A673 (cell line): ENCODE data around the gene CHMP2A.

Experiments used
- EZH2 ChIP-seq: fragments of 200-600 bp; sonication (generic); IDR thresholded peaks from 2 replicates; pipeline ENCODE4 v1.6.1; 2017; ENCODE audit warnings: borderline replicate concordance, low read depth, mild to moderate bottlenecking, mixed read lengths, antibody characterized with exemption, low read length; ENCODE audit not compliant: poor library complexity, severe bottlenecking
- TF ChIP-seq, protein P1 (sequence below): fragments of 300-800, 200-600 bp; sonication (generic); conservative IDR thresholded peaks from 2 replicates; pipeline ENCODE4 v1.5.1; 2017; ENCODE audit warnings: low read depth, mild to moderate bottlenecking, antibody characterized with exemption, low read length, moderate library complexity, mixed read lengths

DNA sequence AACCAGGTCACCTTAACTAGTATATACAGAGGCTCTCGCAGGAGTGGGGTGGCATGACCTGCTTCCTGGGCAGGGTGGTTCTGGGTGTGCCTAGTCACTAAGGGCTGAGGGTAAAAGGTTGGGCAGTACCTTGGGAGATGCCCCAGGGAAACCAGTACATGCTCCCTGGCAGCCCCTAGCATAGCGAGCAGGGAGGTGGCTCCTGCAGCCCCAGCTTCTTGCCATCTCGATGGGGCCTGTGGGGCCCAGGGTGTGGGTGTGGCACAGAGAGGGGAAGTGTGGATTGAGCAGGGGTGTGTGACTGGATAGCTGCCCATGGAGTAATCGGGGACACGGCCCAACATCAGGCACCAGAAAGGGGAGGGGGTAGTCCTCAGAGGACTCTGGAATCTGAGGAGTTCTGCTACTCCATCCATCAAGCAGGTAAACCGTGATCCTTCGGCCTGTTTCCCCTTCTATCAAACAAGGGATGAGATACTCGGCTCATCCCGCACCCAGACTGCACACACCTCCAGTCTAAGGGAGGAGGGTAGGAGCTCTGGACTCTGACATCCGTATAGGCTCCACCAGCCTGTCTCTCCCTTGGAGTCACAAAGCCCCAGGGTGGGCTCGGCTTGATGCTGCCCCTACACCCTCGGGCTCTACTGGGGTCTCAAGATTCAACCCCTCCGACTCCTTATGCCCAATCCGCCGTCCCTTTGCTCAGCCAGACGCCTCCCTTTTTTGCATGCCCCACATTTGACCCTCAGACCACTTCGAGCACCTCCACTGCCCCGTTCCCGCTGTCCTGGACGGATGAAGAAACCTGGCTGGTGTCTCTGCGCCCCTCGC is 36.4 kb downstream of the CHMP2A start:
- TF ChIP-seq, protein P1, sequence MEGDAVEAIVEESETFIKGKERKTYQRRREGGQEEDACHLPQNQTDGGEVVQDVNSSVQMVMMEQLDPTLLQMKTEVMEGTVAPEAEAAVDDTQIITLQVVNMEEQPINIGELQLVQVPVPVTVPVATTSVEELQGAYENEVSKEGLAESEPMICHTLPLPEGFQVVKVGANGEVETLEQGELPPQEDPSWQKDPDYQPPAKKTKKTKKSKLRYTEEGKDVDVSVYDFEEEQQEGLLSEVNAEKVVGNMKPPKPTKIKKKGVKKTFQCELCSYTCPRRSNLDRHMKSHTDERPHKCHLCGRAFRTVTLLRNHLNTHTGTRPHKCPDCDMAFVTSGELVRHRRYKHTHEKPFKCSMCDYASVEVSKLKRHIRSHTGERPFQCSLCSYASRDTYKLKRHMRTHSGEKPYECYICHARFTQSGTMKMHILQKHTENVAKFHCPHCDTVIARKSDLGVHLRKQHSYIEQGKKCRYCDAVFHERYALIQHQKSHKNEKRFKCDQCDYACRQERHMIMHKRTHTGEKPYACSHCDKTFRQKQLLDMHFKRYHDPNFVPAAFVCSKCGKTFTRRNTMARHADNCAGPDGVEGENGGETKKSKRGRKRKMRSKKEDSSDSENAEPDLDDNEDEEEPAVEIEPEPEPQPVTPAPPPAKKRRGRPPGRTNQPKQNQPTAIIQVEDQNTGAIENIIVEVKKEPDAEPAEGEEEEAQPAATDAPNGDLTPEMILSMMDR: peak; percentile 63; the same call in 1 of the 2 replicates
- no peak for TF ChIP-seq EZH2
